HepG2 (cell line): ENCODE data around the gene KNL1. TPM values are rescaled to one million over a fixed set of nuclear protein-coding genes. Genes with fewer than 3 reads are reported as not detected.

Experiments
- ATAC-seq: fragments of 200-7000 bp; cut with Tn5 transposase; 3 replicates; pipeline ENCODE4 v1.9.1; 2020; ENCODE audit warnings: mild to moderate bottlenecking, moderate library complexity
- BruUV-seq: library from RNA; stranded (reverse); fragments of 400-500 nt; replicated peaks from 2 replicates; lab custom pipeline; 2021; lab: Mats Ljungman, UMichigan
- CTCF ChIA-PET: fragments of 300-600 bp; formaldehyde crosslinking; extraction: SDS; loops from one replicate; lab custom pipeline; 2021; ENCODE audit warnings: low total read pairs, inconsistent platforms, low intra/inter-chr PET ratio; lab: Yijun Ruan, JAX
- POLR2A ChIA-PET: fragments of 350-600 bp; sonication (Branson Sonifier 250); formaldehyde crosslinking; loops from one replicate; lab custom pipeline; 2020; ENCODE audit warnings: antibody characterized with exemption, inconsistent platforms; lab: Yijun Ruan, JAX
- DNase-seq: peaks from one replicate; pipeline ENCODE4 v3.0.0-alpha.2; 2015; ENCODE audit warnings: low spot score
- FAIRE-seq: peaks from 3 replicates; lab custom pipeline; 2011; peaks lifted over from hg19 to GRCh38; lab: Jason Lieb, UNC
- H2AFZ ChIP-seq: one replicate; pipeline ENCODE4 v1.6.1; 2011; ENCODE audit warnings: low read length, inconsistent platforms
- H3K27ac ChIP-seq: fragments of 300-600 bp; 3 replicates; pipeline ENCODE4 v1.8.0; 2011; ENCODE audit warnings: mixed run types, mild to moderate bottlenecking, mixed read lengths, low read length, inconsistent platforms; ENCODE audit not compliant: insufficient read depth; ENCODE audit errors: extremely low read length
- H3K27me3 ChIP-seq, 2 experiments: fragments of 200-600 bp in 1 of 2; 2 replicates in 1 of 2; 3 replicates in 1 of 2; pipeline versions ENCODE4 v1.6.0 to v1.8.0; 2011; ENCODE audit warnings: low read length in 2 of 2, mild to moderate bottlenecking in 2 of 2, moderate library complexity in 2 of 2, inconsistent platforms in 1 of 2; ENCODE audit not compliant: insufficient read depth in 2 of 2, control insufficient read depth in 1 of 2
- H3K36me3 ChIP-seq, 2 experiments: fragments of 200-600 bp in 1 of 2; replicated peaks in 1 of 2; 2 replicates in 1 of 2; 3 replicates in 1 of 2; pipeline versions ENCODE4 v1.5.1 to v1.8.0; 2011; ENCODE audit warnings: low read length in 2 of 2, inconsistent platforms in 1 of 2; ENCODE audit not compliant: insufficient read depth in 2 of 2, control insufficient read depth in 1 of 2
- H3K4me1 ChIP-seq: 2 replicates; pipeline ENCODE4 v1.5.1; 2012; ENCODE audit warnings: low read length, inconsistent platforms; ENCODE audit not compliant: insufficient read depth
- H3K4me2 ChIP-seq: 2 replicates; pipeline ENCODE4 v1.6.0; 2011; ENCODE audit warnings: low read depth, low read length, inconsistent platforms
- H3K4me3 ChIP-seq, 3 experiments: fragments of 200-600 bp in 1 of 3; sonication (generic), shearing (Covaris generic) in 1 of 3; replicated peaks in 1 of 3; 2 replicates each; pipeline ENCODE4 v1.5.1; 2011 to 2016; ENCODE audit warnings: low read length in 3 of 3, inconsistent platforms in 2 of 3, low read depth in 2 of 3, mild to moderate bottlenecking in 2 of 3, control low read depth in 1 of 3, mixed read lengths in 1 of 3; ENCODE audit not compliant: insufficient read depth in 1 of 3
- H3K79me2 ChIP-seq: one replicate; pipeline ENCODE4 v1.6.1; 2011; ENCODE audit warnings: low read length, inconsistent platforms; ENCODE audit not compliant: insufficient read depth
- H3K9ac ChIP-seq: 2 replicates; pipeline ENCODE4 v1.6.0; 2011; ENCODE audit warnings: mild to moderate bottlenecking, low read depth, low read length, inconsistent platforms; ENCODE audit not compliant: insufficient read depth
- H3K9me3 ChIP-seq: 2 replicates; pipeline ENCODE4 v1.5.1; 2012; ENCODE audit warnings: mild to moderate bottlenecking, low read length
- H4K20me1 ChIP-seq: 2 replicates; pipeline ENCODE4 v1.6.0; 2011; ENCODE audit warnings: inconsistent platforms, mild to moderate bottlenecking, low read length, moderate library complexity; ENCODE audit not compliant: insufficient read depth
- RERE ChIP-seq: IDR thresholded peaks from 2 replicates; pipeline ENCODE4 v1.6.1; 2016; ENCODE audit warnings: low read depth, missing genetic modification reagents, missing compliant biosample characterization
- SIX4 ChIP-seq: sonication (generic); formaldehyde crosslinking; IDR thresholded peaks from 2 replicates; pipeline ENCODE4 v1.4.0; 2020; ENCODE audit warnings: missing genetic modification reagents
- SNRNP70 ChIP-seq: fragments of 200-400 bp; formaldehyde crosslinking; IDR thresholded peaks from 2 replicates; pipeline ENCODE4 v1.6.1; 2017; ENCODE audit warnings: mild to moderate bottlenecking, low read depth, low read length, moderate library complexity
- ZBTB3 ChIP-seq: sonication (generic); formaldehyde crosslinking; IDR thresholded peaks from 2 replicates; pipeline ENCODE4 v1.4.0; 2020; ENCODE audit warnings: low read depth, mild to moderate bottlenecking, moderate library complexity, missing genetic modification reagents, borderline replicate concordance
- ZNF432 ChIP-seq: sonication (generic); formaldehyde crosslinking; IDR thresholded peaks from 2 replicates; pipeline ENCODE4 v1.5.0; 2020; ENCODE audit warnings: missing genetic modification reagents, mild to moderate bottlenecking, borderline replicate concordance
- ZXDC ChIP-seq: sonication (generic); formaldehyde crosslinking; IDR thresholded peaks from 2 replicates; pipeline ENCODE4 v1.5.0; 2020; ENCODE audit warnings: mild to moderate bottlenecking, missing genetic modification reagents
- WGBS: methylation state at CpG from one replicate; pipeline ENCODE4 v1.1.6; 2017; ENCODE audit warnings: low lambda C conversion rate; 5-methylcytosine and 5-hydroxymethylcytosine counted together
- in situ Hi-C: cut with HindIII; loops from 2 replicates; pipeline ENCODE4 v1.10.0; 2017; ENCODE audit warnings: low pct_unique_long_range_greater_than_20kb; ENCODE audit not compliant: extremely low pct_ligation_motif_present
- intact Hi-C: fragments of 100-400 bp; cut with micrococcal nuclease; formaldehyde crosslinking; loops from one replicate; pipeline ENCODE4 v1.10.0; 2022; ENCODE audit not compliant: unreplicated experiment
- polyA plus RNA-seq, 8 experiments: library from polyadenylated mRNA; depleted of rRNA in 3 of 8; stranded (reverse) in 7 of 8; unstranded in 1 of 8; fragments of >200 nt; fragmentation: Illumina TruSeq in 4 of 8; extraction: Trizol in 4 of 8; gene quantifications; 2 replicates each; pipeline versions ENCODE4 v1.2.1 to v1.2.3, GENCODE V29; 2011 to 2016; ENCODE audit warnings: low read depth in 4 of 8, missing spikeins in 1 of 8, mixed read lengths in 1 of 8; ENCODE audit not compliant: insufficient read depth in 1 of 8
- total RNA-seq, 5 experiments: library from RNA; depleted of rRNA; stranded (reverse); fragments of >200 nt; fragmentation: Illumina TruSeq; extraction: Trizol; gene quantifications; 2 replicates each; pipeline ENCODE4 v1.2.3, GENCODE V29; 2016; ENCODE audit warnings: low read depth in 1 of 5
- TF ChIP-seq, protein P1 (sequence below): sonication (generic); formaldehyde crosslinking; IDR thresholded peaks from 2 replicates; pipeline ENCODE4 v1.4.0; 2020; ENCODE audit warnings: missing genetic modification reagents
- TF ChIP-seq, protein P2 (sequence below): IDR thresholded peaks from 2 replicates; pipeline ENCODE4 v1.6.1; 2016; ENCODE audit warnings: missing compliant biosample characterization, missing genetic modification reagents, borderline replicate concordance
- TF ChIP-seq, protein P3 (sequence below): sonication (generic); formaldehyde crosslinking; IDR thresholded peaks from 2 replicates; pipeline ENCODE4 v1.4.0; 2020; ENCODE audit warnings: mild to moderate bottlenecking, missing genetic modification reagents

Gene KNL1
- total and polyA plus RNA-seq, 2 of the 13 experiments (the other 11 are each of a cell fraction or from before 2014, with no cell fraction given): 8.0 to 21.4 TPM

- ATAC-seq: peak; percentile 26
- under 1% methylated on average over 8 of the region's 8 CpGs for WGBS
- no peaks in the 10 kb centered on the region for H3K9me3 ChIP-seq
- H3K79me2 ChIP-seq: peaks cover 19% of the 10 kb centered on the region
- in situ Hi-C loops: no loop called here
- H3K4me1 ChIP-seq: peaks cover 31% of the 10 kb centered on the region
- CTCF ChIA-PET: no interaction called here
- peak overlapping the region; percentile 88 for H2AFZ ChIP-seq
- no peak for FAIRE-seq
- H3K27ac ChIP-seq: peak overlapping the region; percentile 39
- peak; percentile 35 for DNase-seq
- H3K27me3 ChIP-seq: no peaks in the 10 kb centered on the region; a peak in 1 of 5 replicates
- BruUV-seq: no TSS peak
- H3K4me2 ChIP-seq: peak overlapping the region; percentile 93
- peak overlapping the region; percentile 60 to 77 (median 74) for H3K4me3 ChIP-seq
- intact Hi-C loops: loop anchor here (10.0 kb wide), 2 partner anchors 103 to 163 kb away; partner anchors contain the start of genes RAD51 and RMDN3
- H3K36me3 ChIP-seq: no peaks in the 10 kb centered on the region
- peak overlapping the region; percentile 24 for H3K9ac ChIP-seq
- POLR2A ChIA-PET: interaction anchor here (0.5 to 2.0 kb wide), 6 partner anchors 10 to 525 kb away, joined by 3 to 7 read pairs (median 5); partner anchors contain the start of genes CCDC32, INO80, RAD51 and RPUSD2
- no peaks in the 10 kb centered on the region for H4K20me1 ChIP-seq
- TF ChIP-seq, protein P1, sequence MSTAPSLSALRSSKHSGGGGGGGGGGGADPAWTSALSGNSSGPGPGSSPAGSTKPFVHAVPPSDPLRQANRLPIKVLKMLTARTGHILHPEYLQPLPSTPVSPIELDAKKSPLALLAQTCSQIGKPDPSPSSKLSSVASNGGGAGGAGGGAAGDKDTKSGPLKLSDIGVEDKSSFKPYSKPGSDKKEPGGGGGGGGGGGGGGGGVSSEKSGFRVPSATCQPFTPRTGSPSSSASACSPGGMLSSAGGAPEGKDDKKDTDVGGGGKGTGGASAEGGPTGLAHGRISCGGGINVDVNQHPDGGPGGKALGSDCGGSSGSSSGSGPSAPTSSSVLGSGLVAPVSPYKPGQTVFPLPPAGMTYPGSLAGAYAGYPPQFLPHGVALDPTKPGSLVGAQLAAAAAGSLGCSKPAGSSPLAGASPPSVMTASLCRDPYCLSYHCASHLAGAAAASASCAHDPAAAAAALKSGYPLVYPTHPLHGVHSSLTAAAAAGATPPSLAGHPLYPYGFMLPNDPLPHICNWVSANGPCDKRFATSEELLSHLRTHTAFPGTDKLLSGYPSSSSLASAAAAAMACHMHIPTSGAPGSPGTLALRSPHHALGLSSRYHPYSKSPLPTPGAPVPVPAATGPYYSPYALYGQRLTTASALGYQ (CRISPR knock-in tag): no peak
- TF ChIP-seq SNRNP70 (no peak), ZBTB3 (CRISPR knock-in tag) (no peak), SIX4 (no peak), ZXDC (CRISPR knock-in tag) (no peak), RERE (CRISPR knock-in tag) (no peak), ZNF432 (CRISPR knock-in tag) (no peak)
- TF ChIP-seq, protein P2, sequence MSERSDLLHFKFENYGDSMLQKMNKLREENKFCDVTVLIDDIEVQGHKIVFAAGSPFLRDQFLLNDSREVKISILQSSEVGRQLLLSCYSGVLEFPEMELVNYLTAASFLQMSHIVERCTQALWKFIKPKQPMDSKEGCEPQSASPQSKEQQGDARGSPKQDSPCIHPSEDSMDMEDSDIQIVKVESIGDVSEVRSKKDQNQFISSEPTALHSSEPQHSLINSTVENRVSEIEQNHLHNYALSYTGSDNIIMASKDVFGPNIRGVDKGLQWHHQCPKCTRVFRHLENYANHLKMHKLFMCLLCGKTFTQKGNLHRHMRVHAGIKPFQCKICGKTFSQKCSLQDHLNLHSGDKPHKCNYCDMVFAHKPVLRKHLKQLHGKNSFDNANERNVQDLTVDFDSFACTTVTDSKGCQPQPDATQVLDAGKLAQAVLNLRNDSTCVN (CRISPR knock-in tag): no peak
- TF ChIP-seq, protein P3, sequence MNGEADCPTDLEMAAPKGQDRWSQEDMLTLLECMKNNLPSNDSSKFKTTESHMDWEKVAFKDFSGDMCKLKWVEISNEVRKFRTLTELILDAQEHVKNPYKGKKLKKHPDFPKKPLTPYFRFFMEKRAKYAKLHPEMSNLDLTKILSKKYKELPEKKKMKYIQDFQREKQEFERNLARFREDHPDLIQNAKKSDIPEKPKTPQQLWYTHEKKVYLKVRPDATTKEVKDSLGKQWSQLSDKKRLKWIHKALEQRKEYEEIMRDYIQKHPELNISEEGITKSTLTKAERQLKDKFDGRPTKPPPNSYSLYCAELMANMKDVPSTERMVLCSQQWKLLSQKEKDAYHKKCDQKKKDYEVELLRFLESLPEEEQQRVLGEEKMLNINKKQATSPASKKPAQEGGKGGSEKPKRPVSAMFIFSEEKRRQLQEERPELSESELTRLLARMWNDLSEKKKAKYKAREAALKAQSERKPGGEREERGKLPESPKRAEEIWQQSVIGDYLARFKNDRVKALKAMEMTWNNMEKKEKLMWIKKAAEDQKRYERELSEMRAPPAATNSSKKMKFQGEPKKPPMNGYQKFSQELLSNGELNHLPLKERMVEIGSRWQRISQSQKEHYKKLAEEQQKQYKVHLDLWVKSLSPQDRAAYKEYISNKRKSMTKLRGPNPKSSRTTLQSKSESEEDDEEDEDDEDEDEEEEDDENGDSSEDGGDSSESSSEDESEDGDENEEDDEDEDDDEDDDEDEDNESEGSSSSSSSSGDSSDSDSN: 0 out of 2 replicates have a peak, but pooled peaks have one; percentile 4
Measured at GRCh38 chr15:40591389-40591788, 2.7 kb upstream of the KNL1 start.
